Esophagus squamous epithelium (tissue), 5 donors: Measurements from ENCODE around the gene MYL5. TPM values are rescaled to one million over a fixed set of nuclear protein-coding genes. Genes with fewer than 3 reads are reported as not detected.
"Not testable (repeated sequence)": the region's sequence is repeated elsewhere in the genome, so short reads cannot be mapped to it uniquely, and the experiment has no call there.

Experiments
- DNase-seq: peaks from one replicate; lab custom pipeline; 2025; lab: John Stamatoyannopoulos, UW
- H3K27ac ChIP-seq, 4 donors: fragments of 200-600 bp; sonication (generic); one replicate each; pipeline ENCODE4 v1.5.1; 2016 to 2019; ENCODE audit warnings: mild to moderate bottlenecking in 1 of 4
- H3K27me3 ChIP-seq, 4 donors: fragments of 200-600 bp; sonication (generic); 1 replicate in 3 of 4; 2 replicates in 1 of 4; pipeline versions ENCODE4 v1.5.1 to v1.6.0; 2017 to 2021; ENCODE audit warnings: antibody characterized with exemption in 1 of 4
- H3K36me3 ChIP-seq, 3 donors: fragments of 200-600 bp; sonication (generic); one replicate each; pipeline ENCODE4 v1.5.1; 2016 to 2019
- H3K4me1 ChIP-seq, 3 donors: fragments of 200-600 bp; sonication (generic); one replicate each; pipeline ENCODE4 v1.5.1; 2017 to 2019
- H3K4me3 ChIP-seq, 4 donors: fragments of 200-600 bp; sonication (generic); 1 replicate in 3 of 4; 2 replicates in 1 of 4; pipeline ENCODE4 v1.5.1; 2016 to 2019; ENCODE audit warnings: mild to moderate bottlenecking in 2 of 4, moderate library complexity in 1 of 4
- H3K9me3 ChIP-seq, 3 donors: fragments of 200-600 bp; sonication (generic); one replicate each; pipeline ENCODE4 v1.5.1; 2016 to 2019
- CTCF ChIP-seq, 6 experiments: fragments of 450-650 bp in 4 of 6; fragments of 200-600 bp in 2 of 6; sonication (generic) in 2 of 6; IDR thresholded peaks; one replicate each; pipeline ENCODE4 v1.5.1; 2016 to 2019; ENCODE audit warnings: antibody characterized with exemption in 6 of 6, mild to moderate bottlenecking in 4 of 6, moderate library complexity in 4 of 6
- POLR2A ChIP-seq, 4 donors: fragments of 450-650 bp; IDR thresholded peaks; one replicate each; pipeline ENCODE4 v1.6.1; 2017; ENCODE audit warnings: antibody characterized with exemption in 4 of 4, mild to moderate bottlenecking in 4 of 4, moderate library complexity in 3 of 4
- WGBS, 2 donors: methylation state at CpG; one replicate each; pipeline ENCODE4 v1.1.5; 2018; 5-methylcytosine and 5-hydroxymethylcytosine counted together
- intact Hi-C: fragments of 100-400 bp; cut with DNase I; formaldehyde crosslinking; loops from one replicate; pipeline ENCODE4 v1.15.0; 2022
- total RNA-seq, 4 donors: library from RNA; depleted of rRNA; stranded (reverse); fragments of >200 nt; gene quantifications; one replicate each; pipeline ENCODE4 v1.1.0, GENCODE V29; 2016
- donor health status: DM: yes; HTN: yes; CAD: no.

The MYL5 gene
- total RNA-seq, 4 donors from 2014 or later: 7.2 to 19.5 (median 12.8) TPM

GRCh38 chr4:704971-705277, 30.6 kb downstream of the MYL5 start:
- no peak for DNase-seq
- intact Hi-C loops: no loop called here
- no peak for TF ChIP-seq POLR2A (IDR thresholded peaks at IDR 0.05)
- no peak for TF ChIP-seq CTCF (IDR thresholded peaks at IDR 0.05)
- Histone ChIP-seq H3K36me3 (peaks cover 0 to 2% (median 0%) of the 10 kb centered on the region in 3 donors), H3K4me1 (peaks cover 22 to 49% (median 30%) of the 10 kb centered on the region in 3 donors), H3K27ac (peak overlapping the region; percentile 88 to 95 (median 94)), H3K4me3 (peak overlapping the region; percentile 83 to 100 (median 97)), H3K9me3 (no peaks in the 10 kb centered on the region), H3K27me3 (no peaks in the 10 kb centered on the region)
- 85 to 91% methylated on average over 1 of the region's 1 CpG for WGBS, 2 donors

GRCh38 chr4:705278-706082, 31.1 kb downstream of the MYL5 start, which contains the start of gene PCGF3:
Gene PCGF3, plus strand, starts transcription at chr4:705832. Its CDS starts 27,849 bp downstream, at chr4:733681.
- H3K4me1 ChIP-seq: peaks cover 25 to 54% (median 29%) of the 10 kb centered on the region in 3 donors
- peaks cover 0 to 7% (median 0%) of the 10 kb centered on the region in 3 donors for H3K36me3 ChIP-seq
- H3K4me3 ChIP-seq: peak within 1 kb of the TSS; percentile 83 to 100 (median 97)
- H3K9me3 ChIP-seq: no peaks in the 10 kb centered on the region
- peak; percentile 76 for DNase-seq
- H3K27me3 ChIP-seq: no peaks in the 10 kb centered on the region
- WGBS, 2 donors: 2 to 13% methylated on average over 11 to 13 of the region's 82 CpGs
- TF ChIP-seq POLR2A (IDR thresholded peaks at IDR 0.05) (peak in 2 of 4 donors; percentile 31 to 63), CTCF (IDR thresholded peaks at IDR 0.05) (no peak)
- intact Hi-C loops: no loop called here
- H3K27ac ChIP-seq: peak within 1 kb of the TSS; percentile 88 to 95 (median 94)

- Histone ChIP-seq H3K27ac (peak overlapping the region; percentile 88 to 95 (median 94)), H3K4me3 (peak overlapping the region; percentile 83 to 100 (median 97)), H3K4me1 (peaks cover 25 to 60% (median 29%) of the 10 kb centered on the region in 3 donors), H3K36me3 (peaks cover 0 to 14% (median 0%) of the 10 kb centered on the region in 3 donors)
- 8% methylated on average over 6 of the region's 21 CpGs; no CpG with 5 or more reads in 1 of the 2 donors for WGBS, 2 donors
- DNase-seq, H3K9me3 ChIP-seq, H3K27me3 ChIP-seq, intact Hi-C loops: not testable (repeated sequence)
Observed at GRCh38 chr4:706083-706633, 31.8 kb downstream of the MYL5 start.

- peaks cover 0 to 14% (median 0%) of the 10 kb centered on the region in 3 donors for H3K36me3 ChIP-seq
- peak overlapping the region; percentile 83 to 100 (median 97) for H3K4me3 ChIP-seq
- intact Hi-C loops: no loop called here
- H3K27me3 ChIP-seq: no peaks in the 10 kb centered on the region
- TF ChIP-seq CTCF (IDR thresholded peaks at IDR 0.05) (no peak), POLR2A (IDR thresholded peaks at IDR 0.05) (no peak)
- DNase-seq: no peak
- H3K27ac ChIP-seq: peak overlapping the region in 3 of 4 donors; percentile 88 to 95 (median 95)
- no peaks in the 10 kb centered on the region for H3K9me3 ChIP-seq
- peaks cover 25 to 60% (median 29%) of the 10 kb centered on the region in 3 donors for H3K4me1 ChIP-seq
- WGBS, 2 donors: 32 to 55% methylated on average over 9 of the region's 21 CpGs
Observed at GRCh38 chr4:706834-707598, 32.7 kb downstream of the MYL5 start.

GRCh38 chr4:707929-708630, 33.7 kb downstream of the MYL5 start:
- WGBS, 2 donors: 90 to 100% methylated on average over 2 of the region's 11 CpGs
- intact Hi-C loops: no loop called here
- Histone ChIP-seq H3K9me3 (no peaks in the 10 kb centered on the region), H3K27me3 (no peaks in the 10 kb centered on the region), H3K4me1 (peaks cover 25 to 60% (median 29%) of the 10 kb centered on the region in 3 donors), H3K4me3 (peak overlapping the region in 1 of 4 donors; percentile 6), H3K36me3 (peaks cover 0 to 14% (median 0%) of the 10 kb centered on the region in 3 donors), H3K27ac (peak overlapping the region in 1 of 4 donors; percentile 95)
- TF ChIP-seq CTCF (IDR thresholded peaks at IDR 0.05) (no peak), POLR2A (IDR thresholded peaks at IDR 0.05) (no peak)
- no peak for DNase-seq
